HG02981 (cell line): ENCODE measurements around the gene CCDC159.
"Not testable (repeated sequence)": the region's sequence is repeated elsewhere in the genome, so short reads cannot be mapped to it uniquely, and the experiment has no call there.

ENCODE experiments used
- ATAC-seq: cut with Tn5 transposase; IDR thresholded peaks from one replicate; pipeline ENCODE4 v1.9.1; 2021; ENCODE audit warnings: mild to moderate bottlenecking, moderate library complexity; ENCODE audit not compliant: unreplicated experiment

Gene CCDC159

GRCh38 chr19:11346104-11346940 is at the start of gene CCDC159, which contains the start of gene TMEM205:
TSS of gene CCDC159 (plus strand) at chr19:11346519. CDS start at chr19:11346607, 88 bp downstream.
TSS of gene TMEM205 (minus strand) at chr19:11346268. CDS start at chr19:11345619, 649 bp downstream.
- peak; percentile 91 for ATAC-seq

GRCh38 chr19:11299946-11300810 is 46.1 kb upstream of the CCDC159 start:
- no peak for ATAC-seq

GRCh38 chr19:11300811-11301120 is 45.6 kb upstream of the CCDC159 start:
- no peak for ATAC-seq

- no peak for ATAC-seq
These were observed 41.4 kb upstream of the CCDC159 start for GRCh38 chr19:11304936-11305335.

GRCh38 chr19:11306337-11306736 is 40.0 kb upstream of the CCDC159 start:
- ATAC-seq = no peak

GRCh38 chr19:11320278-11320995 is 25.9 kb upstream of the CCDC159 start:
- not testable (repeated sequence) for ATAC-seq

GRCh38 chr19:11321191-11322126 is 24.9 kb upstream of the CCDC159 start:
- ATAC-seq = no peak

GRCh38 chr19:11322269-11323024 is 23.9 kb upstream of the CCDC159 start:
- no peak for ATAC-seq

GRCh38 chr19:11323601-11324078 is 22.7 kb upstream of the CCDC159 start:
- no peak for ATAC-seq

GRCh38 chr19:11324079-11324661 is 22.1 kb upstream of the CCDC159 start:
- ATAC-seq = peak; percentile 51

- ATAC-seq = no peak
These were observed 21.4 kb upstream of the CCDC159 start for GRCh38 chr19:11324748-11325389.

GRCh38 chr19:11325544-11325943 is 20.8 kb upstream of the CCDC159 start:
- no peak for ATAC-seq

GRCh38 chr19:11330127-11330526 is 16.2 kb upstream of the CCDC159 start:
- ATAC-seq = no peak

- ATAC-seq = no peak
These were observed 14.8 kb upstream of the CCDC159 start for GRCh38 chr19:11331502-11331901.

GRCh38 chr19:11332822-11333221 is 13.5 kb upstream of the CCDC159 start:
- no peak for ATAC-seq

GRCh38 chr19:11333838-11334237 is 12.5 kb upstream of the CCDC159 start:
- not testable (repeated sequence) for ATAC-seq

GRCh38 chr19:11335449-11336146 is 10.7 kb upstream of the CCDC159 start:
- ATAC-seq = no peak

- no peak for ATAC-seq
These were observed 9.2 kb upstream of the CCDC159 start for GRCh38 chr19:11337080-11337479.
